Karpas-422 (cell line): ENCODE measurements around the gene OMP. TPM values are rescaled to one million over a fixed set of nuclear protein-coding genes. Genes with fewer than 3 reads are reported as not detected.

Source experiments
- DNase-seq: peaks from one replicate; pipeline ENCODE4 v3.0.0-alpha.2; 2015
- H2AFZ ChIP-seq: fragments of 200-600 bp; sonication (generic); 2 replicates; pipeline ENCODE4 v1.6.1; 2014; ENCODE audit warnings: antibody characterized with exemption, low read length, mixed read lengths
- H3K27ac ChIP-seq: fragments of 200-600 bp; sonication (generic); 2 replicates; pipeline ENCODE4 v1.5.1; 2014; ENCODE audit warnings: mild to moderate bottlenecking, low read length, moderate library complexity
- H3K27me3 ChIP-seq: fragments of 200-600 bp; sonication (generic); 2 replicates; pipeline ENCODE4 v1.6.1; 2014; ENCODE audit warnings: low read length, mixed read lengths
- H3K36me3 ChIP-seq: fragments of 200-600 bp; sonication (generic); 2 replicates; pipeline ENCODE4 v1.6.1; 2014; ENCODE audit warnings: low read length, mixed read lengths; ENCODE audit not compliant: insufficient read depth
- H3K4me1 ChIP-seq: fragments of 200-600 bp; sonication (generic); 2 replicates; pipeline ENCODE4 v1.6.1; 2014; ENCODE audit warnings: mild to moderate bottlenecking, low read length, mixed read lengths
- H3K4me2 ChIP-seq: fragments of 200-600 bp; sonication (generic); 2 replicates; pipeline ENCODE4 v1.6.1; 2014; ENCODE audit warnings: low read length, low read depth, mild to moderate bottlenecking; ENCODE audit not compliant: poor library complexity, severe bottlenecking
- H3K4me3 ChIP-seq: fragments of 200-600 bp; sonication (generic); 2 replicates; pipeline ENCODE4 v1.5.1; 2014; ENCODE audit warnings: mild to moderate bottlenecking, antibody characterized with exemption, low read length, mixed read lengths
- H3K79me2 ChIP-seq: fragments of 200-600 bp; sonication (generic); 2 replicates; pipeline ENCODE4 v1.6.1; 2014; ENCODE audit warnings: mild to moderate bottlenecking, low read length, mixed read lengths
- H3K9ac ChIP-seq: fragments of 200-600 bp; sonication (generic); 2 replicates; pipeline ENCODE4 v1.6.0; 2014; ENCODE audit warnings: low read length
- H3K9me2 ChIP-seq: fragments of 200-600 bp; sonication (generic), shearing (Covaris generic); replicated peaks from 2 replicates; pipeline ENCODE4 v1.6.0; 2014; ENCODE audit warnings: mild to moderate bottlenecking, low read length, moderate library complexity; ENCODE audit not compliant: insufficient read depth
- H3K9me3 ChIP-seq: fragments of 300-700, 200-600 bp; sonication (generic); 2 replicates; pipeline ENCODE4 v1.6.1; 2014; ENCODE audit warnings: low read length, mixed read lengths
- H4K20me1 ChIP-seq: fragments of 200-600 bp; sonication (generic); 2 replicates; pipeline ENCODE4 v1.6.1; 2014; ENCODE audit warnings: mild to moderate bottlenecking, antibody characterized with exemption, low read length, low read depth; ENCODE audit not compliant: insufficient read depth
- total RNA-seq: library from RNA; depleted of rRNA; stranded (reverse); fragments of >200 nt; shearing (Covaris generic); gene quantifications from 2 replicates; pipeline ENCODE4 v1.2.3, GENCODE V29; 2014; ENCODE audit warnings: low replicate concordance

The OMP gene
- total RNA-seq, 1 experiment from 2014 or later = not detected

DNA sequence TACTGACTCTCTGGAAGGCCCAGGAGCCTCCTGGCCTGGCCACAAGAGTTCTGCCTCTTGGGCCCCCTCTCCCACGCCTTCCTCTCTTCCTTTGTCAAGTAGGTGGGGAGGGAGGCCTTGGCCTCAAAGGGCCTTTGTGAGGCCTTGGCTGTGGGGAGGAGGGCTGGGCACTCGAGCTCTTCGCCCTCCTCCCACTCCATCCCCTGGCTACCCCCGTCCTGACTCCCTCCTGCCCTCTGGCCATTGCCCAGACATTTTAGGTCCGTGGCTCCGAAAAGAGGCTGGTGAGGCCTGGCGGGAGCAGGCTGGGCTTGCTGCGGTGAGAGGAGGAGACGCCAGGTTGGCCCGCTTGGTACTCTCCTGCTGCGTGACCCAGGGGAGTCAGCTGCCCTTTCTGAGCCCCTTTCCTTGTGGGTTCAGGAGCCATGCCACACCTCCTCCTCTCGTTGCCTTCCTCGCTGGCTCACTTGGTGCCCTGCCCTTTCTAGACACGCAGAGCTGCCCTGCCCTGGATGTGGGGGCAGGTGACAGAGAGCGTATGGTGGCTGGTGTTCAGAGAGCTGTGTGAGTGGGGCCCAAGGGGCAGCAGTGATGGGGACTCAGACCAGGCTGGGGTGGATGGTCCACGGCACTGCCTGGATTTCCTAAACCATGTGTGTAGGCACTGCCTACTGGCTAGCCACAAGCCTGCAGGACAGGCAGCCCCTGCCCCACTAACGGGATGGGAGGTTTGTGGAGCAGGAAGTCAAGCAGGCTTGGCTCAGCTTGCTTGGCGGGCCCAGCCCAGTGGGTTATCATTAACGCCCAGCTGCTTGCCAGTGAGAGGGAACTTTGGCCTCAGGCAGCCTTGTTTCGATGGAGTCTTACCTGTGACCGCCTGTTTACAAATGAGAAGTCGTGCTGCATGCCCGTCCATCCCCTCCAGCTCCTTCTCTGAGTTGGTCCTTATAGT is 15.8 kb upstream of the OMP start:
- no peak for DNase-seq
- H3K4me2 ChIP-seq = no peak overlapping the region

DNA sequence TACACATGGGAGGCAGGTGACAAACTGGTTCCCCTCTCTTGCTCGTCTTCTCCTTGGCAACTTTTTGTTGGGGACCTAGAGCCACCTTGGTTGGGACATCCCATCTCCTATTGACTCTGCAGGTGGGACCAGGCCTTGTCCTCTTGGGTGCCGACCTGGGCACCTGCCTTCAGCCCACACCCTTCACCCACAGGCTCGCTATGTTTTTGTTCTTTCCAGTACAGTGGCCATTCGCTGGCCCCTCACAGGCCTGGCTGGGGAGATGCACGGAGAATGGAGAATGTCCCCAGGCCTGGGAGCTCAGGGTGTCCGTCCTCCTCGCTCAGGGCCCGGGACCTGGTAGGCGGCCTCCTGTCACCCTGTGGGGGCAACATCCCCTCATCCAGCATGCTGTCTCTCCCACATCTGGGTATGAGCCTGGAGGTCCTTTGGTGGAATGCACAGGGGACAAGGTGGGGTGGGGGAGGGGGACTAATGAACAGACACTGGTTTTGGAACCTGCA is 14.9 kb upstream of the OMP start:
- Histone ChIP-seq H3K9me3 (no peaks in the 10 kb centered on the region), H3K27ac (no peak overlapping the region), H3K4me3 (no peak overlapping the region), H3K4me1 (no peaks in the 10 kb centered on the region), H3K79me2 (no peaks in the 10 kb centered on the region), H3K9me2 (no peaks in the 10 kb centered on the region), H3K27me3 (no peaks in the 10 kb centered on the region), H3K9ac (no peak overlapping the region), H4K20me1 (no peaks in the 10 kb centered on the region), H3K4me2 (no peak overlapping the region), H3K36me3 (no peaks in the 10 kb centered on the region), H2AFZ (no peak overlapping the region)
- DNase-seq = no peak

More for the DNA sequence above, 15.8 kb upstream of the OMP start:
- no peaks in the 10 kb centered on the region for H3K9me2 ChIP-seq
- H3K9me3 ChIP-seq = no peaks in the 10 kb centered on the region
- H3K36me3 ChIP-seq = no peaks in the 10 kb centered on the region
- no peak overlapping the region for H3K9ac ChIP-seq
- no peaks in the 10 kb centered on the region for H3K79me2 ChIP-seq
- H3K4me3 ChIP-seq = no peak overlapping the region
- H3K27me3 ChIP-seq = no peaks in the 10 kb centered on the region
- no peak overlapping the region for H3K27ac ChIP-seq
- no peaks in the 10 kb centered on the region for H3K4me1 ChIP-seq
- no peaks in the 10 kb centered on the region for H4K20me1 ChIP-seq
- no peak overlapping the region for H2AFZ ChIP-seq

DNA sequence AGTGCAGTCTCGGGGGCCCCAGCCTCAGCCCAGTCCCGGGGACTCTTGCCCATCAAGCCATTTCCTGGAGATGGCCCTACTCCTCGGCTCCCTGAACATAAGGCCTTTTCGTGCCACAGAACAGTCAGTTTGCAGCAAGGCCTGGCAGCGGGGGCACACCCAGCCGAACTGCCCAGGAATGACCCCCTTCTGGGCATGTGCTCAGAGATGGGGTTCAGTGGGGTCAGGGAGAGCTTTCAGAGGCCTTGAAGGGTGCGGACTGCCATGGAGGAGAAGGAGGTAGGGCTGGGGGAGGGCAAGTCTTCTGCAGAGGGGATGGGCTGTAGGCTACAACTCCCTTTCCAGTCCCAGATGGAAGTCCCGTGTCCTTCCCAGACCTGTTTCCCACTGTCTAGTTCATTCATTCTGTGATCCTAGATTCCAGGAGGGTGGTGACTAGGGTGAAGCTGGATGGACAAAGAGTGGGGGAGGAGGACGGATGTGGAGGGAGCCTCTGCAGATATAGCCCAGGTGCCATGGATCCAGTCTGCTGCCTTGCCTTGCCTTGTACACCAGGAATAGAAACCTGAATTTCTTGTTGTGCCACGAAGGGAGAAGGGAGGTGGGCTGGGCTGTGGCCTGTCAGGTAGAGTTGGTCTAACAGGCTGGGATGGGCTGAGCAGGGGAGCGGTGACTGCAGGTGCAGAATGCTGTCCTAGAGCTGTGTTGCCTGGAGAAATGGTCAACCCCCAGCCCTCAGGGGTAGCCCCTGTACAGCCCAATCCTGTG is 14.2 kb upstream of the OMP start:
- no peaks in the 10 kb centered on the region for H3K79me2 ChIP-seq
- H3K9ac ChIP-seq = no peak overlapping the region
- H3K4me2 ChIP-seq = no peak overlapping the region
- no peak for DNase-seq
- no peaks in the 10 kb centered on the region for H3K4me1 ChIP-seq
- H3K36me3 ChIP-seq = no peaks in the 10 kb centered on the region
- H2AFZ ChIP-seq = no peak overlapping the region
- H4K20me1 ChIP-seq = no peaks in the 10 kb centered on the region
- H3K9me2 ChIP-seq = no peaks in the 10 kb centered on the region
- H3K27me3 ChIP-seq = no peaks in the 10 kb centered on the region
- H3K9me3 ChIP-seq = no peaks in the 10 kb centered on the region
- no peak overlapping the region for H3K27ac ChIP-seq
- no peak overlapping the region for H3K4me3 ChIP-seq

DNA sequence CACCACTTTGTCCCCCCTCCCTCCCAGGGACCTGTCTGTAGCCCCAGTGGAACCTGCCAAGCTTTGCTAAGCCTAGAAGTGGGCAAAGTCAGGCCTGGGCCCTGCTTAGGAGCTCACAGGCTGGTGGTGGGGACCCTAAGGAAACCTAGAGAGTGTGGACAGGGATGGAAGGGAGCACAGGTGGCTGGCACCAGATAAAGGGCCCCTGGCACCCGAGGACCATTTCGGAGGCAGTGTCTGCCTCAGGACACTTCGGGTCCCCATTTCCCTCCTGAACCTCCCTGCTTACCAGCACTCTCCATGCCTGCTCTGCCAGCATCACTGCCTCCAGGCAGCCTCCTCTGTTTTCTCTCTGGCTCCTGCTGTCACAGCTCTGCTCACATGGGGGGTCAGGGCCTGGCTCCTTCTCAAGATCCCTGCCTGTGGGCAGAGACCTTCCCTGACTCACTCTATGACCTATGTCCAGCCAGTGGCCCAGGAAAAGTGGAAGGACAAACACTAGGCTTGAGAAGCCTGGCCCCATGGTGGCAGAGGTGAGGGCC is 13.6 kb upstream of the OMP start:
- no peak for DNase-seq
- H3K4me1 ChIP-seq = no peaks in the 10 kb centered on the region
- H3K79me2 ChIP-seq = no peaks in the 10 kb centered on the region
- no peak overlapping the region for H3K27ac ChIP-seq
- H3K9ac ChIP-seq = no peak overlapping the region
- no peaks in the 10 kb centered on the region for H3K36me3 ChIP-seq
- no peaks in the 10 kb centered on the region for H4K20me1 ChIP-seq
- H3K9me3 ChIP-seq = no peaks in the 10 kb centered on the region
- no peak overlapping the region for H2AFZ ChIP-seq
- H3K4me2 ChIP-seq = no peak overlapping the region
- no peak overlapping the region for H3K4me3 ChIP-seq
- H3K27me3 ChIP-seq = no peaks in the 10 kb centered on the region
- no peaks in the 10 kb centered on the region for H3K9me2 ChIP-seq

DNA sequence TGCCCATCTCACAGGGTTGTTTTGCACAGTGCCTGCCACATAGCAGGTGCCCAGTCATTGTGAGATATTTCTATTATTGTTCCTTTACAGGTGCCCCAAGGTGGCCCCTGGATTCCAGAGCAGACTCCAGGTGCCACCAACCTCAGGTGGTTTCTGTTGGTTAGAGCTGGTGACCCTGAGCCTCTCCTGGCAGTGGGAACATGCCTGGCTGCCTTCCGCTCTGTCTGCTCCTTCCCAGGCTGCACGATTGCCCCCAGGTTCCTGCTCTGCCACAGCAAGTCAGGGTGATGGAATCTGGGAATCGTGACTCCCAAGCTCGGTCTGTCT is 12.6 kb upstream of the OMP start:
- DNase-seq = no peak
- Histone ChIP-seq H4K20me1 (no peaks in the 10 kb centered on the region; the same call in 1 of the 2 replicates), H3K9ac (no peak overlapping the region), H3K4me3 (no peak overlapping the region), H3K79me2 (no peaks in the 10 kb centered on the region), H2AFZ (no peak overlapping the region), H3K9me2 (no peaks in the 10 kb centered on the region), H3K4me1 (no peaks in the 10 kb centered on the region), H3K27me3 (no peaks in the 10 kb centered on the region), H3K9me3 (no peaks in the 10 kb centered on the region), H3K4me2 (no peak overlapping the region), H3K36me3 (no peaks in the 10 kb centered on the region), H3K27ac (no peak overlapping the region)

DNA sequence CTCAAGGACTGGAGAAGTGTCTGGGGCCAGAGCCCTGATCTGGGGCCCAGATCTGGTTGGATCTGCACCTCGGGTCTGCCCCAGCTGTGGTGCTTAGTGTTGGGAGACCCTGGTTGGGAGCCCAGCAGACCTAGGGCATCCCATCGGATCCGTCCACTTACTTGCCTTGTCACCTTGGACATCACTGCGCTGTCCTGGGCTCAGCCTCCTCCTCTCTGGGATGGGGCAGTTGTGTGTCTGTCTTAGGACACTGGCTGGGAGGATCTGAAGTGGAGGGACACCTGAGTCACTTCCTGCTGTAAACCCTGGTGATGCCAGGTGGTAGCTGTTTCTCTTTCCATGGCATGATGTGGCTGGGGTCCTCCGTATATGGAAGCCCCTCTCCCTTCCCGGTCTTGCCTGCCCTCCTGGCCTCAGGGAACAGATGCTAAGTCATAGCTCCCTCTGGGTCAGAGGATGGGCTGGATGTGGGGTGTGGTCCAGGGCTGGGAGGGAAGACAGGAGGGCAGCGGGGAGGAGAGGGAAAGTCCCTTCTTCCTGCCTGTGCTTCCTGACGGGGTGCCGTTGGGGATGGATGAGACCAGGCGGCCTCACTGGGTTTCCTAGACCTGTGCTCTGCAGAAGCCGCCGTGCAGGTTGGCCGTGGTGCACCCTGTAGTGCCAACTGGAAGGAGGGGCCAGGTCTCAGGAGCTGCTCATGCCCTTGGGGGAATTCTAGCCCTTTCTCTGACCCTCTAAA is 12.1 kb upstream of the OMP start:
- no peak overlapping the region for H2AFZ ChIP-seq
- no peaks in the 10 kb centered on the region for H3K79me2 ChIP-seq
- H3K27ac ChIP-seq = no peak overlapping the region
- no peaks in the 10 kb centered on the region for H3K9me3 ChIP-seq
- no peak overlapping the region for H3K4me2 ChIP-seq
- no peaks in the 10 kb centered on the region for H3K9me2 ChIP-seq
- no peaks in the 10 kb centered on the region for H3K36me3 ChIP-seq
- no peaks in the 10 kb centered on the region; the same call in 1 of the 2 replicates for H4K20me1 ChIP-seq
- DNase-seq = no peak
- no peak overlapping the region for H3K4me3 ChIP-seq
- H3K27me3 ChIP-seq = no peaks in the 10 kb centered on the region
- H3K9ac ChIP-seq = no peak overlapping the region
- no peaks in the 10 kb centered on the region for H3K4me1 ChIP-seq

DNA sequence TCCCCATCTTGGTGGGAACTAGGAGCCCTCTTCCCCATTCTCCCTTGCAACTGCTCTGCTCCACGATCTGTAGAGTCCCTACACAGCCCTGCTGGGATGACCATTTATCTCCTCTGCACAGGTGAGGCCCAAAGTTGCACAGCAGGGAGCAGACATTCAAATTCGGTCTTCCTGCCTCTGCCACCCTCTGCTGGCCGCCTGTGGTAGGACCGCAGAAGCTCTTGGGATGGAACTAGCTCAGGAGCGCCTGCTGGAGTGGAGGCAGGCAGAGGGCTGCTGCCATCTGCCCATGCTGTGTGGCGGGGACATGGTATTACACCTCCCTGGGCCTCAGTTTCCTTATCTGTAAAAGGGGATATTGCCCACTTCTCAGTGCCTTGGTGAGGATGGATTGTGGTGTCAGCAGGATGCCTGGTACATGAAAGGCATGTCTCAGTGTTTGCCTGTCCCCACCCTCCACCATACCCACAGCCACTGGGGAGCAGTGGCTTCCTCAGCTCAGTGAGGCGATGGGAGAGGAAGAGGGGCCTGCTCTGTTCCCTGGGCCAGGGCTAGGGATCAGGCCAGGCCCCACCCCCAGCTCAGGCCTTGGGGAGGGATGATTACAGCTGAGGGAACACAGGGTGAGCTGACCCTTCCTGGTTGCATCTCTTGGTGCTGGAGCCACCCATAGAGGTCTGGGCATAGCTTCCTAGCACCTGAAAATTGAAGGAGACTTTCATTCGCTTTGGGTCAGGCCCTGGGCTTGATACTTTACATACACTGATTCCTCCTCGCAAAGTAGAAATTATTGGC is 11.3 kb upstream of the OMP start:
- no peak overlapping the region for H2AFZ ChIP-seq

More for the DNA sequence above, 11.3 kb upstream of the OMP start:
- Histone ChIP-seq H3K9me3 (no peaks in the 10 kb centered on the region), H3K27me3 (no peaks in the 10 kb centered on the region), H3K9ac (no peak overlapping the region), H3K9me2 (no peaks in the 10 kb centered on the region), H4K20me1 (no peaks in the 10 kb centered on the region; the same call in 1 of the 2 replicates), H3K36me3 (no peaks in the 10 kb centered on the region), H3K27ac (no peak overlapping the region), H3K79me2 (no peaks in the 10 kb centered on the region), H3K4me3 (no peak overlapping the region), H3K4me2 (no peak overlapping the region), H3K4me1 (no peaks in the 10 kb centered on the region)
- peak; percentile 90 for DNase-seq
